ENCODE data around the gene PRKCA.
"Not testable (repeated sequence)": the region's sequence is repeated elsewhere in the genome, so short reads cannot be mapped to it uniquely, and the experiment has no call there.

DNA sequence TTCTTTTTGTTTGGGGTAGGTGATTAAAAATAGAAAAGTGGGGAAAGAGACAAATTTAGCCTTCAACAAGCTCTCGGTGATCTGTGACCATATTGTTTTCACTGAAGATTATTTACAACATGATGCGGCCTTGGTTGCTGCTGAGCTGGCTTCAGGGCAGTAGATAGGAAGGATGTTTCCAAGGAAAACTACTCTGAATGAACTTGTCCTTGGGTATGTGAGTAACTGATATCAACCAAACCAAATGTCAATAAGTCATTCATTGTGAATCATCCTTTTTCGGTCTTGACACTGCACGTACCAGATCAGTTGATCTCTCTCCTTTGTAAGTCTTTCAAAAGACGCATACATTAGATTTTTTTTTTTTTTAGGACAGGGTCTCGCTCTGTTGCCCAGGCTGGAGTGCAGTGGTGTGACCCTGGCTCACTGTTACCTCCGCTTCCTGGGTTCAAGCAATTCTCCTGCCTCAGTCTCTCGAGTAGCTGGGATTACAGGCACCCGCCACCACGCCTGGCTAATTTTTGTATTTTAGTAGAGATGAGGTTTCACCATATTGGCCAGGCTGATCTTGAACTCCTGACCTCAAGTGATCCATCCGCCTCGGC lies 58.6 kb downstream of the PRKCA start:
- TF ChIP-seq, protein P1, sequence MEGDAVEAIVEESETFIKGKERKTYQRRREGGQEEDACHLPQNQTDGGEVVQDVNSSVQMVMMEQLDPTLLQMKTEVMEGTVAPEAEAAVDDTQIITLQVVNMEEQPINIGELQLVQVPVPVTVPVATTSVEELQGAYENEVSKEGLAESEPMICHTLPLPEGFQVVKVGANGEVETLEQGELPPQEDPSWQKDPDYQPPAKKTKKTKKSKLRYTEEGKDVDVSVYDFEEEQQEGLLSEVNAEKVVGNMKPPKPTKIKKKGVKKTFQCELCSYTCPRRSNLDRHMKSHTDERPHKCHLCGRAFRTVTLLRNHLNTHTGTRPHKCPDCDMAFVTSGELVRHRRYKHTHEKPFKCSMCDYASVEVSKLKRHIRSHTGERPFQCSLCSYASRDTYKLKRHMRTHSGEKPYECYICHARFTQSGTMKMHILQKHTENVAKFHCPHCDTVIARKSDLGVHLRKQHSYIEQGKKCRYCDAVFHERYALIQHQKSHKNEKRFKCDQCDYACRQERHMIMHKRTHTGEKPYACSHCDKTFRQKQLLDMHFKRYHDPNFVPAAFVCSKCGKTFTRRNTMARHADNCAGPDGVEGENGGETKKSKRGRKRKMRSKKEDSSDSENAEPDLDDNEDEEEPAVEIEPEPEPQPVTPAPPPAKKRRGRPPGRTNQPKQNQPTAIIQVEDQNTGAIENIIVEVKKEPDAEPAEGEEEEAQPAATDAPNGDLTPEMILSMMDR (IDR thresholded peaks at IDR 0.05; ENCODE audit: extremely low read depth in 1 of 2, insufficient read depth in 1 of 2, low read depth in 1 of 2, low read length in 2 of 2), result not testable (repeated sequence)
- not testable (repeated sequence) for TF ChIP-seq GATA2 (IDR thresholded peaks at IDR 0.05; ENCODE audit: insufficient read depth, insufficient read length, low read depth, low read length); JUN (IDR thresholded peaks at IDR 0.05; ENCODE audit: borderline replicate concordance, insufficient read depth, insufficient read length, low read depth); POLR2AphosphoS5 (IDR thresholded peaks at IDR 0.05; ENCODE audit: insufficient read depth, low read depth, low read length); POLR2A (IDR thresholded peaks at IDR 0.05; ENCODE audit: low read depth, low read length); EZH2 (IDR thresholded peaks at IDR 0.05; ENCODE audit: borderline replicate concordance, low read depth, low read length, severe bottlenecking); FOS (IDR thresholded peaks at IDR 0.05; ENCODE audit: borderline replicate concordance, insufficient read depth, low read length); MYC (IDR thresholded peaks at IDR 0.05; ENCODE audit: low read depth, low read length); MAX (IDR thresholded peaks at IDR 0.05; ENCODE audit: insufficient read depth, insufficient read length)

Measured in endothelial cell of umbilical vein (primary cell).